LHCN-M2 (cell line): ENCODE measurements around the gene GPD1. TPM values are rescaled to one million over a fixed set of nuclear protein-coding genes. Genes with fewer than 3 reads are reported as not detected.
"Not testable (repeated sequence)": the region's sequence is repeated elsewhere in the genome, so short reads cannot be mapped to it uniquely, and the experiment has no call there.

ENCODE experiments used
- DNase-seq: peaks from one replicate; pipeline ENCODE4 v3.0.0-alpha.2; 2012; ENCODE audit warnings: low read depth
- total RNA-seq: library from RNA; depleted of rRNA; stranded (reverse); fragments of >200 nt; gene quantifications from 2 replicates; pipeline ENCODE4 v1.2.3, GENCODE V29; 2014; rRNA removed

Gene GPD1
- total RNA-seq, 1 experiment from 2014 or later, result 0.17 TPM

- DNase-seq, result no peak
Measured at GRCh38 chr12:50123203-50123602, 19.4 kb downstream of the GPD1 start.

- DNase-seq, result no peak
Measured at GRCh38 chr12:50127546-50127945, 23.7 kb downstream of the GPD1 start.

GRCh38 chr12:50129290-50129689 is 25.5 kb downstream of the GPD1 start:
- no peak for DNase-seq

- peak; percentile 64 for DNase-seq
Measured at GRCh38 chr12:50132505-50133135, 28.8 kb downstream of the GPD1 start.

GRCh38 chr12:50142993-50143392 is 39.2 kb downstream of the GPD1 start:
- no peak for DNase-seq

GRCh38 chr12:50145439-50145838 is 41.6 kb downstream of the GPD1 start:
- DNase-seq, result no peak

GRCh38 chr12:50147281-50147680 is 43.5 kb downstream of the GPD1 start:
- no peak for DNase-seq

- DNase-seq, result not testable (repeated sequence)
Measured at GRCh38 chr12:50148011-50148410, 44.2 kb downstream of the GPD1 start.

- no peak for DNase-seq
Measured at GRCh38 chr12:50149311-50149710, 45.5 kb downstream of the GPD1 start.

GRCh38 chr12:50151047-50151687 is 47.4 kb downstream of the GPD1 start:
- no peak for DNase-seq

GRCh38 chr12:50154947-50155346 is 51.1 kb downstream of the GPD1 start:
- not testable (repeated sequence) for DNase-seq

- DNase-seq, result no peak
Measured at GRCh38 chr12:50156641-50157040, 52.8 kb downstream of the GPD1 start.

GRCh38 chr12:50157259-50157658 is 53.5 kb downstream of the GPD1 start:
- DNase-seq, result no peak

- DNase-seq, result no peak
Measured at GRCh38 chr12:50160643-50161042, 56.8 kb downstream of the GPD1 start.

Other genes with a start within 250 kb of the GPD1 start
- 4.1 and 4.2 TPM in 2 replicates for gene FAIM2, start 200.1 kb upstream of the GPD1 start, total RNA-seq
- gene AQP2, start 153.3 kb upstream of the GPD1 start, total RNA-seq, result not detected in 2 replicates
- 0.11 TPM in 1 of 2 replicates, not detected in the other for gene AQP5, start 142.1 kb upstream of the GPD1 start, total RNA-seq
- gene AQP6, start 131.1 kb upstream of the GPD1 start, total RNA-seq, result not detected in 2 replicates
- gene RACGAP1, start 78.5 kb upstream of the GPD1 start, total RNA-seq, result 167 and 177 TPM in 2 replicates
- 1.2 and 4.3 TPM in 2 replicates for gene ASIC1, start 46.4 kb upstream of the GPD1 start, total RNA-seq
- 49.2 and 66.8 TPM in 2 replicates for gene SMARCD1, start 18.7 kb upstream of the GPD1 start, total RNA-seq
- 41.7 and 44.0 TPM in 2 replicates for gene COX14, start 8.2 kb downstream of the GPD1 start, total RNA-seq
- gene CERS5, start 63.4 kb downstream of the GPD1 start, total RNA-seq, result 30.7 and 30.8 TPM in 2 replicates
- gene LIMA1, start 179.5 kb downstream of the GPD1 start, total RNA-seq, result 74.7 and 85.9 TPM in 2 replicates